Germinal center (tissue), 1 donor: ENCODE measurements around the gene PEX7.
A peak's percentile ranks its signal among the peaks of the same experiment; 100 is the strongest.
"Not testable (repeated sequence)": the region's sequence is repeated elsewhere in the genome, so short reads cannot be mapped to it uniquely, and the experiment has no call there.

Experiments used
- DNase-seq: peaks from one replicate; pipeline ENCODE4 v3.0.0; 2012; ENCODE audit warnings: mixed read lengths, low spot score

The PEX7 gene

DNA sequence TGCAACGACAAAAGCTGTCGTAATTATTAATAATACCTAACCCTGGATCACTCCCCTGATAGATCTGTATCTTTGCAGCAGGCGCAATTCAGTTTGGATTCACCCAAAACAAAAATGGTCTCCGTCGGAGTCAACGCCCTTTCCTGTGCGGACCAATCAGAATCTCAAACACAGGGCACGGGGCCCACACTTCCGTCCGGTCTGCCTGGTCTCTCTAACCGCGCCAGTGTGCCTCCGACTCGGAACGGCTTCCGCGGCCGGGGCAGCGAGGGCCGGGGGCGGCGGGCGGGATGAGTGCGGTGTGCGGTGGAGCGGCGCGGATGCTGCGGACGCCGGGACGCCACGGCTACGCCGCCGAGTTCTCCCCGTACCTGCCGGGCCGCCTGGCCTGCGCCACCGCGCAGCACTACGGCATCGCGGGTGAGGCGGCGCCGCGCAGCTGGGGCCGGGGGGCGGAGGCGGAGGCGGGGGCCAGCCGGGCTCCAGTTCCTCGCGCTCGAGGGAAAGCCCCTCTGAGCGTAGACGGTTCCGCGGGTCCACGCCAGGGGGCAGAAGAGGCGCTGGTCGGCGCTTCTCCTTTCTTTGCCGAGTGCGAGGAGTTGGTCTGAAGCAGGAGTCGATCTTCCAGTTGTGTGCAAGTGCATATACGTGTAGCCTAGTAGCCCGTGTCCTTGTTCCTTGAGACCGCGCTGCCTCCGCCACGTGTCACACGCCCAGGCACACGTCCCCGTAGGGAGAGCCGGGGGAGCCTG lies at the start of gene PEX7:
TSS of gene PEX7 (plus strand) at position 217 of the 752 bp plus-strand sequence. CDS start at position 291, 74 bp downstream.
- peak; percentile 90 for DNase-seq

- no peak for DNase-seq
These were observed 49.5 kb upstream of the PEX7 start for GRCh38 chr6:136772685-136773472.

- DNase-seq: no peak
These were observed 49.0 kb upstream of the PEX7 start for GRCh38 chr6:136773473-136773796.

DNA sequence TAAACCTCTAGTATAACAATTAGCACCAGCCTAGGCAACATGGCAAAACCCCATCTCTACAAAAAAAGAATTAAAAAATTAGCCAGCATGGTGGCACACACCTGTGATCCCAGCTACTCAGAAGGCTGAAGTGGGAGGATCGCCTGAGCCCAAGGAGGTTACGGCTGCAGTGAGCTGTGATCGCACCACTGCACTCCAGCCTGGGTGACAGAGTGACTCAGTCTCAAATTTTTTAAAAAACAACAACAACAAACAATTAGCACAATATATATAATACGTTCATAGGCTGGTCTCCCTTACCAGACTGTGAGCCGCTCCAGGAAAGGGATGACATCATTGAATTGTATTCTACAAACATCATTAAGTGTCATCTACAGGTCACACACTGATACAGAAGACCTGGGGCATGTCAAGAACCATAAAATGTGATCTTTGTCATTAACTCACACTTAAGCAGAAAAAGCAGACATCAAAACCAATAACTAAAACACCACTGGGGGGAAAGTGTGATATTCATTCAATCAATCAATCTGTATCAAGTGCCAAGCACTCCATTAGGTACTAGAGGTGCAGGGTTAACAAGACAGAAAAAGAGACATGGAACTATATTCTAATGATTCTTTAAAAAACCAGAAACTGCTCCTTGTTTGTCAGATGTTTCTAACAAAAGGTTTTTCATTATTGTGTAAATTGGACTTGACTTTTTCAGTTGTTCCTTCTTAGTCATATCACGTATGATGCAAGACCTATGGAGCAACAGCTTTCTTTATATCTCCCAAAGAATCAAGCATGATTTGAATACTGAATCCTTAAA lies 48.0 kb upstream of the PEX7 start:
- DNase-seq: no peak

- no peak for DNase-seq
These were observed 47.3 kb upstream of the PEX7 start for GRCh38 chr6:136775081-136775480.

DNA sequence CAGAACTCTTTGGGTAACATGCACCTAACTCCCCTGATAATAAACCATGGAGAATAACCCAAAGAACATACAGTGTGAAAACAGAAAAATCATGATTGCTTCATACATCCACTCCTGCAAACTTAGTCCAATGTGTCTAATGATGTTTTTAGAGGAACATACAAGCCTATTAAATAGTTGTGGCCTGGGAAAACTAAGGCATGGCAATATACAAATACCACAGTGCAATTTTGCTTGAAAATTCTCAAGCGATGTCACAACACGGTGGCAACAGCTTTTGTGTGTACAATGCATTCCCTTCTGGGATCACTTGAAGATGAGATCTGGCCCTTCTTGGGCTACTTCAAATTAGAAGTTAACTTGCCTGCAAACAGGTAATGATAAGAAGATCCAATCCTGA lies 46.8 kb upstream of the PEX7 start:
- DNase-seq: no peak

DNA sequence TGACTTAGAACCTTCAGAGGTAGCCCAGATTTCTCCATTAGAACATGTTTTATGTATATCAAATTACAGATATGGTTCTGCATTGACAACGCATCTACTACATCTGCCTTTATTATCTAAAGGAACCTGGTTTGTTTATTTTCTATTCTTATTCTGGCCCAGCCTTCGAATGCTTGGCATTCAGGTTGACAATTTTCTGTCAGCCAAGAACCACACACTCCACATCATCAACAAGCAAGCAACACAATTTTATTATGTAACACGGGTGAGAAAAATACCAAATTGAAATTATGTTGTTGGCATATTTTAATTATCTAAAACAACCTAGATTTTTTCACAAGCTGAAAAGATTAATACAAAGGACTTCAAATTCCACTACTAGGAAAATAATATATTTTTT lies 44.7 kb upstream of the PEX7 start:
- DNase-seq: no peak

GRCh38 chr6:136779682-136780081 lies 42.7 kb upstream of the PEX7 start:
- no peak for DNase-seq

DNA sequence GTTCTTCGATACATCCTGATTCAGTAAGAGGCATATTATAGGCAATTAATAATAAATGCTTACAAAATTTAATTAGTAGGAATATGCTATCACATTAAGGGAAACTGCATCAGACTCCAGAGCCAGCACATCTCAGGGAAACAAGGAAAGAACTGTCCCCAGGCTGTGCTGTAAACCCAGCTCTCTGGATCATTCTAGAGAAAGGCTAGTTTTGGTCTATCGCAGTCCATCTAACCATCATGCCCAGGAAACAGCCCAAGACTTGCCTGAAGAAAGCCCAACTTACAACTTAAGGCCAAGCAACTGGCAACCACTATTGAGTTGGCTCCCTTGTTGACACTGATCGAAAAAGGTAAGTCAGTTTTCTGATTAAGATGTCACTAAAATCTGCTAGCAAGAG lies 41.4 kb upstream of the PEX7 start:
- no peak for DNase-seq

DNA sequence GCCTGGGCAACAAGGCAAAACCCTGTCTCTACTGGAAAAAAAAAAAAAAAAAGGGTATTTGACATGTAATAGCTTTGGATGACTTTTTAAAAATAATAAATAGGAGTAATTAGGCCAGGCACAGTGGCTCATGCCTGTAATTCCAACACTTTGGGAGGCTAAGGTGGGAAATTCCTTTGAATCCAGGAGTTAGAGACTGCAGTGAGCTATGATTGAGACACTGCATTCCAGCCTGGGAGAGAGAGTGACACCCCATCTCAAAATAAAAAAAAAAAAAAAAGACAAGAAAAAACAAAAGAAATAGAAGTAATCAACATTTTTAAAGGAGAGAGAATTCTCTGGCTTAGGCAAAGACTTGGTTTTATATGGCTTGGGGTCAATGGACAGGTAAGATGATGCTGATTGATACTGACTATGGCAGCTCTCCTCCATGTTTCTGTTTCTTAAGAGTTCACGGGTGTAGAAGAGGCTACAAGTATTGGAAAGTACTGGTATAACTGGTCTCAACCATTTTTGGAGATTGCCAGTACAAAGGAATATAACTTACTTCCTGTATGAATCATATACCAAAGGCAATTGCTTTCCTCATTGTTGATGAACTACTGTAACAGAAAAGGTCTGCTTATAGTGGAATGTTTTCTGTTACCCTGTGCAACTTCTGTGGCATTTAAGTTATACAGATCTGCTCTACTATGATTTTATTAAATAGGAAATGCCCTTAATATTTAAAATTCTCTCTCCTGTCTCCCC lies 40.2 kb upstream of the PEX7 start:
- no peak for DNase-seq

DNA sequence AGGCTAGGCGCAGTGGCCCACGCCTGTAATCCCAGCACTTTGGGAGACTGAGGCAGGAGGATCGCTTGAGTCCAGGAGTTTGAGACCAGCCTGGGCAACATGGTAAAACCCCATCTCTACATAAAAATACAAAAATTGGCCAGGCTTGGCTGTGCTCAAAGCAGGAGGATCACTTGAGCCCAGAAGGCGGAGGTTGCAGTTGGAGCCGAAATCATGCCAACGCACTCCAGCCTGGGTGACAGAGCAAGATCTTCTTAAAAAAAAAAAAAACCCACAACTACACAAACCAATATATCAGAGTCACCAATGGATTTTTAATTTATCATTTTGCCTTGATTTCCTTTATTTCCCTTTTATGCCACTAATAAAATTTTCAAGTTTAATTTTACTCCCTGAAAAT lies 39.4 kb upstream of the PEX7 start:
- DNase-seq: no peak

DNA sequence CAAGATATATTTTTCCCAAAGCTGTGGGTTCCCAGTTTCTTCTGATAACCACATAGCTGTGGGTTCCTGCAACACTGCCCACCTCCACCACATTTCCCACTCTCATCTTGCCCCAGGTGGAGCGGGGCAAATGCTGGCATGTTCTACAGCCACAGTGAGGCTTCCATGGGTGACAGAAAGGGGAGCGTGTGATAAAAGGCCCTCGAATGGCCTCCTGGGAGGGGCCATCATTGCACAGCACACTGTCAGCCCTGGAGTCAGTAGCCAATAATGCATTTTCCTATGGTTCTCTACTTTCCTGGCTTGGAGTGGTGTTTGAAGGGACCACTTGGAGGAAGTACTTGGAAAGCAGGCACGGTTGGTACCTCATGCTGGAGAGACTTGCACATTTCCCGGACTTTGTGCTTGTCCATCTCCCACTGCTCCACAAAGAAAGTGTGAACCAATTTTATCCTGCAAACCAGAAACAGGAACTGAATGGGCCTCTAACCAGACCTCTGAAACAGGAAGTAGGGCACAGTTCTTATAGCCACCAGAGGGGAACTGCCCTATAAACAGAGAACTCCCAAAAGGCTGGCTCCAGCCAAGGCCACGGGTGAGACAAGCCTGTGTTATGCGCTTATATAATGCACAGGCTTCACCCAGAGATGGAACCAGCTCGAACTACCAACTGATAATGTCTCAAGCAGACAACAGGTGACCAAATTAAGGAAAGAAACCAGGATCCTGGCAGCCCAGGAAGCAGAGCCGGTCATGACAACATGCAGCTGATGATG lies 38.7 kb upstream of the PEX7 start:
- peak; percentile 82 for DNase-seq

DNA sequence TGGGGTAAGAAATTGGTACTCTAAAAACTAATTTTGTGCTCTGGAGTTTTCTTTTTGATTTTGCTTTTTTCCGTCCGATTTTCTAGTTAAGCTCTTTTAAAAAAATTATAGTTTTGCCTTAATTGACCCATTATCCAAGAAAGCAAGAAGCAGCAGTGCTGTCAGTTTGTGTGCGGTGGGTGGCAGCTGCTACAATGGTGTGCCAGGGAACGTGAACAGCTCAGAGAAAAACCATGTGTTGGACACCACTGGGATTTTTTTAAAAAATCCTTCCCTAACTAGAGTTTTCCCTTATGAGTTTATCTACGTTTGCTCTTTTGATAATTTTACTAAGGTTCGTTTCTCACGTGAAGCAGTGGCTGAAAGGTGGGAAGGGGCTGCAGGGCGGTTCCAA lies 38.1 kb upstream of the PEX7 start:
- no peak for DNase-seq

DNA sequence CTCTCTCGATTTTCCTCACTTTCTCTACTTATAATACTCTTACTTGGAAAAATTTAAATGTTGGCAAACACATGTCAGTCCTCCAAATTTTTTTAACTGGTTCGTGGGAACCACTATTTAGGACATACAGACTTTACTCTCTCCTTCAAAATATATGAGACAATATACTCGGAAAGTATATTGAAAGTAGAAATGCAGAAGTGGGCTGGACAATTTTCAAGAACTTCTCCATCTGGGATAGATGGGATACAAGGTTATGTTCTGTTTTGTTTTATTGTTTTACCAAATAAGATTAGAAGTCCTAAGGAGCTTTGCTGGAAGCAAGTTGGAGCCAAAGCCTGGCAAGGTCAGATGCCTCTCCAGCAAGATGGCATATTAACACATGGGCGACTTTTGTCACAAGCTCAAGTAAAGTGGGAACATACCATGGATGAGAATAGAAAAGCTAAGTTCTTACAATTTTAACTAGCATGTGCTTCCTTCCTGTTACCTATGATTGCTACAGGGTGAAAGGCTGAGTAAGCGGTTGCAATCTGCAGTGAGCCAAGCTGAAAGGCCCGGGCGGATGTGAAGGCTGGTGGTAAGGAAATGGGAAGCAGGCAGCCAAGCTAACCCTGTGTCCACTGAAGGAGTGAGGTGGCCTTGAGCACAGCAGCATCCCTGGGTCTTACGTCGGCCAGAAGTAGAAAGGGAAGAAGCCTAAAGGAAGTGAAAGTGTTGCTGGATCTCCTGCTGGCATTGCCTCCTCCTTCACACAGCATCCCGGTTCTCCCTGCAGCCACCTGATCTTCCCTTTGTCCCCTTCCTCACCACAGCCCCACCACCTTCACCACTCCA lies 37.3 kb upstream of the PEX7 start:
- no peak for DNase-seq

GRCh38 chr6:136786658-136787057 lies 35.7 kb upstream of the PEX7 start:
- DNase-seq: no peak

DNA sequence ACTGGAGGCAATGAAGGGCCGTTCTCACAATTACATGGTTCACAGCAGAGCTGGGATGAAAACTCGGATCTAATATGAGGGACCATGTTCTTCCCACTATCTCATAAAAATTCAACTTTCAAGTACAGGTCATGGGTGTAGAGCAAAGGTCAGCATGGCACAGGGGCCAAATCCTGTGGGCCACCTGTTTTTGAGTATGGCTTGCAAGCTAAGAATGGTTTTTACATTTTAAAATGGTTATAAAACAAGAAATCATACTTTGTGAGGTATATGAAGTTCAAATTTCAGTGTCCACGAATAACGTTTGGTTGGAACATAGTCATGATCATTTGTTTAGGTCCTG lies 34.7 kb upstream of the PEX7 start:
- DNase-seq: no peak

- no peak for DNase-seq
These were observed 34.1 kb upstream of the PEX7 start for GRCh38 chr6:136788069-136788902.

- not testable (repeated sequence) for DNase-seq
These were observed 33.0 kb upstream of the PEX7 start for GRCh38 chr6:136789440-136789839.
